Osteoblast (primary cell): ENCODE measurements around the gene CFL1. TPM values are rescaled to one million over a fixed set of nuclear protein-coding genes. Genes with fewer than 3 reads are reported as not detected.

ENCODE experiments used
- DNase-seq: peaks from one replicate; pipeline ENCODE4 v3.0.0; 2011; ENCODE audit warnings: low spot score, mixed read lengths; ENCODE audit not compliant: insufficient read length; ENCODE audit errors: missing footprints
- H2AFZ ChIP-seq: 2 replicates; pipeline ENCODE4 v1.6.0; 2011; ENCODE audit warnings: mild to moderate bottlenecking, low read length
- H3K27ac ChIP-seq: 2 replicates; pipeline ENCODE4 v1.5.1; 2011; ENCODE audit warnings: mild to moderate bottlenecking, low read depth, low read length, moderate library complexity
- H3K27me3 ChIP-seq: 2 replicates; pipeline ENCODE4 v1.6.0; 2012; ENCODE audit warnings: mild to moderate bottlenecking, control low read depth, inconsistent platforms, low read length, moderate library complexity; ENCODE audit not compliant: insufficient read depth
- H3K36me3 ChIP-seq: 2 replicates; pipeline ENCODE4 v1.5.1; 2011; ENCODE audit warnings: mild to moderate bottlenecking, low read length, control low read depth, moderate library complexity; ENCODE audit not compliant: insufficient read depth
- H3K4me1 ChIP-seq: 2 replicates; pipeline ENCODE4 v1.5.1; 2011; ENCODE audit warnings: mild to moderate bottlenecking, low read length, control low read depth, moderate library complexity; ENCODE audit not compliant: insufficient read depth
- H3K4me2 ChIP-seq: 2 replicates; pipeline ENCODE4 v1.6.0; 2011; ENCODE audit warnings: mild to moderate bottlenecking, low read length; ENCODE audit not compliant: insufficient read depth
- H3K4me3 ChIP-seq: fragments of 200-600 bp; sonication (generic); 3 replicates; pipeline ENCODE4 v1.5.1; 2012; ENCODE audit warnings: mild to moderate bottlenecking, low read length, inconsistent platforms; ENCODE audit not compliant: insufficient read depth
- H3K79me2 ChIP-seq: 2 replicates; pipeline ENCODE4 v1.6.0; 2012; ENCODE audit warnings: mild to moderate bottlenecking, low read length, control low read depth, inconsistent platforms; ENCODE audit not compliant: insufficient read depth
- H3K9me3 ChIP-seq: 2 replicates; pipeline ENCODE4 v1.5.1; 2011; ENCODE audit warnings: low read depth, low read length, control low read depth
- H4K20me1 ChIP-seq: 2 replicates; pipeline ENCODE4 v1.6.0; 2012; ENCODE audit warnings: mild to moderate bottlenecking, low read length, control low read depth; ENCODE audit not compliant: insufficient read depth
- total RNA-seq: library from RNA; depleted of rRNA; stranded (reverse); fragments of >200 nt; gene quantifications from 2 replicates; pipeline ENCODE4 v1.2.3, GENCODE V29; 2012
- TF ChIP-seq, protein P1 (sequence below): IDR thresholded peaks from 2 replicates; pipeline ENCODE4 v1.5.1; 2011; ENCODE audit warnings: mild to moderate bottlenecking, low read depth, low read length, moderate library complexity; ENCODE audit errors: extremely low read depth

The CFL1 gene
- total RNA-seq, 1 donor = 704 TPM

DNA sequence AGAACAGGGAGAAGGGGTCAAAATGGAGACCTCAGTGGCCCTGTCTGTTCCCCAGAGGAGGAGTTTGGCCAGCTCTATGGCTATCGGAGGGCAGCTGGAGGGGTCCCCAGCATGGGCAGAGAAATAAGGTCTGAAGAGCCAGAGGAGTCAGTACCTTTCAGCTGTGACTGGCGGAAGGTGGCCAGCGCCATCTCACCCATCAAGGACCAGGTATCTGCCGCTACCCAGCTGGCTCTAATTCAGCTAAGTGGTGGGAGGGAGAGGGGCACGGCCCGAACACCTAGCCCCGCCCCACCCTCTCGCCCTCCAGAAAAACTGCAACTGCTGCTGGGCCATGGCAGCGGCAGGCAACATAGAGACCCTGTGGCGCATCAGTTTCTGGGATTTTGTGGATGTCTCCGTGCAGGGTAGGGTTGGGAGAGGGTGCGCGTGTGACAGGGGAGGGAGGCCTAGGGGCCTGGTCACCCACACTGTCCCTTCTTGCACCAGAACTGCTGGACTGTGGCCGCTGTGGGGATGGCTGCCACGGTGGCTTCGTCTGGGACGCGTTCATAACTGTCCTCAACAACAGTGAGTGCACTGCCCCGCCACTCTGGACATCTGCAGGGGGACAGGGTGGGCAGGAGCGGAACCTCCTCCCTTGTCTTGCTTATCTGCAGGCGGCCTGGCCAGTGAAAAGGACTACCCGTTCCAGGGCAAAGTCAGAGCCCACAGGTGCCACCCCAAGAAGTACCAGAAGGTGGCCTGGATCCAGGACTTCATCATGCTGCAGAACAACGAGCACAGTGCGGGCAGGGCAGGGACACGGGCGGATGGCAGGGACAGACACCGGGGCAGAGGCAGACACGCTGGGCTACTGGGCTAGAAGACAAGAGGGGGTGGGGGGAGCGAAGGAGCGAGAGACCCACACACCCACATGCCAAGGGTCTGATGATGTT lies 24.4 kb upstream of the CFL1 start:
- Histone ChIP-seq H2AFZ (no peak overlapping the region), H3K9me3 (no peaks in the 10 kb centered on the region), H3K27ac (no peak overlapping the region), H3K4me1 (peaks cover 10% of the 10 kb centered on the region), H3K4me2 (no peak overlapping the region), H4K20me1 (peaks cover 21% of the 10 kb centered on the region), H3K27me3 (no peaks in the 10 kb centered on the region), H3K79me2 (peaks cover 37% of the 10 kb centered on the region), H3K4me3 (no peak overlapping the region), H3K36me3 (peaks cover 47% of the 10 kb centered on the region)
- DNase-seq = peak; percentile 73
- TF ChIP-seq, protein P1, sequence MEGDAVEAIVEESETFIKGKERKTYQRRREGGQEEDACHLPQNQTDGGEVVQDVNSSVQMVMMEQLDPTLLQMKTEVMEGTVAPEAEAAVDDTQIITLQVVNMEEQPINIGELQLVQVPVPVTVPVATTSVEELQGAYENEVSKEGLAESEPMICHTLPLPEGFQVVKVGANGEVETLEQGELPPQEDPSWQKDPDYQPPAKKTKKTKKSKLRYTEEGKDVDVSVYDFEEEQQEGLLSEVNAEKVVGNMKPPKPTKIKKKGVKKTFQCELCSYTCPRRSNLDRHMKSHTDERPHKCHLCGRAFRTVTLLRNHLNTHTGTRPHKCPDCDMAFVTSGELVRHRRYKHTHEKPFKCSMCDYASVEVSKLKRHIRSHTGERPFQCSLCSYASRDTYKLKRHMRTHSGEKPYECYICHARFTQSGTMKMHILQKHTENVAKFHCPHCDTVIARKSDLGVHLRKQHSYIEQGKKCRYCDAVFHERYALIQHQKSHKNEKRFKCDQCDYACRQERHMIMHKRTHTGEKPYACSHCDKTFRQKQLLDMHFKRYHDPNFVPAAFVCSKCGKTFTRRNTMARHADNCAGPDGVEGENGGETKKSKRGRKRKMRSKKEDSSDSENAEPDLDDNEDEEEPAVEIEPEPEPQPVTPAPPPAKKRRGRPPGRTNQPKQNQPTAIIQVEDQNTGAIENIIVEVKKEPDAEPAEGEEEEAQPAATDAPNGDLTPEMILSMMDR = no peak

GRCh38 chr11:65880844-65881421 lies 23.0 kb upstream of the CFL1 start:
- peak; percentile 80 for DNase-seq
- Histone ChIP-seq H3K4me1 (peaks cover 3% of the 10 kb centered on the region), H3K27ac (no peak overlapping the region), H3K79me2 (peaks cover 22% of the 10 kb centered on the region), H2AFZ (no peak overlapping the region), H3K36me3 (peaks cover 37% of the 10 kb centered on the region), H3K4me2 (no peak overlapping the region), H3K4me3 (no peak overlapping the region), H3K27me3 (no peaks in the 10 kb centered on the region), H3K9me3 (no peaks in the 10 kb centered on the region), H4K20me1 (peaks cover 21% of the 10 kb centered on the region)
- TF ChIP-seq, protein P1 = no peak

GRCh38 chr11:65880027-65880426 lies 22.0 kb upstream of the CFL1 start:
- TF ChIP-seq, protein P1 = no peak
- DNase-seq = no peak
- Histone ChIP-seq H3K27me3 (no peaks in the 10 kb centered on the region), H3K36me3 (peaks cover 30% of the 10 kb centered on the region), H3K27ac (no peak overlapping the region), H2AFZ (no peak overlapping the region), H3K79me2 (peaks cover 14% of the 10 kb centered on the region), H4K20me1 (peaks cover 16% of the 10 kb centered on the region), H3K4me3 (no peak overlapping the region), H3K9me3 (no peaks in the 10 kb centered on the region), H3K4me1 (peaks cover 3% of the 10 kb centered on the region), H3K4me2 (no peak overlapping the region)

GRCh38 chr11:65879617-65880016 lies 21.6 kb upstream of the CFL1 start, which contains the start of gene CTSW:
CTSW (plus strand) TSS chr11:65879837; CDS start chr11:65879855, 18 bp downstream.
- DNase-seq = peak; percentile 42
- Histone ChIP-seq H3K27ac (no peak within 1 kb of the TSS), H3K27me3 (no peaks in the 10 kb centered on the region), H3K4me2 (no peak within 1 kb of the TSS), H2AFZ (no peak within 1 kb of the TSS), H3K79me2 (peaks cover 10% of the 10 kb centered on the region), H3K4me3 (no peak within 1 kb of the TSS), H3K4me1 (peaks cover 3% of the 10 kb centered on the region), H3K36me3 (peaks cover 26% of the 10 kb centered on the region), H4K20me1 (peaks cover 12% of the 10 kb centered on the region), H3K9me3 (no peaks in the 10 kb centered on the region)
- TF ChIP-seq, protein P1 = no peak
